Measurements from ENCODE around the gene FBLIM1. TPM values are rescaled to one million over a fixed set of nuclear protein-coding genes. Genes with fewer than 3 reads are reported as not detected.
A peak's percentile ranks its signal among the peaks of the same experiment; 100 is the strongest.

The FBLIM1 gene
- total RNA-seq, 2 donors from 2014 or later, result 731 to 997 TPM

GRCh38 chr1:15731735-15732685 is 26.6 kb upstream of the FBLIM1 start:
- peak overlapping the region in 1 of 2 donors; percentile 5 for H3K27ac ChIP-seq
- H3K36me3 ChIP-seq, result peaks cover 66% of the 10 kb centered on the region
- ATAC-seq (ENCODE audit: insufficient number of reproducible peaks, low FRiP score, low read depth), result no peak
- no peak for DNase-seq (ENCODE audit: low spot score)
- peaks cover 15 to 28% of the 10 kb centered on the region in 2 donors for H3K4me1 ChIP-seq (ENCODE audit: control insufficient read depth in 1 of 2, low read depth in 2 of 2)
- H3K9me3 ChIP-seq, result no peaks in the 10 kb centered on the region
- TF ChIP-seq CTCF (IDR thresholded peaks at IDR 0.05), result no peak
- no peak overlapping the region for H3K4me3 ChIP-seq
- no peaks in the 10 kb centered on the region for H3K27me3 ChIP-seq (replicated peaks; ENCODE audit: insufficient read depth)

DNA sequence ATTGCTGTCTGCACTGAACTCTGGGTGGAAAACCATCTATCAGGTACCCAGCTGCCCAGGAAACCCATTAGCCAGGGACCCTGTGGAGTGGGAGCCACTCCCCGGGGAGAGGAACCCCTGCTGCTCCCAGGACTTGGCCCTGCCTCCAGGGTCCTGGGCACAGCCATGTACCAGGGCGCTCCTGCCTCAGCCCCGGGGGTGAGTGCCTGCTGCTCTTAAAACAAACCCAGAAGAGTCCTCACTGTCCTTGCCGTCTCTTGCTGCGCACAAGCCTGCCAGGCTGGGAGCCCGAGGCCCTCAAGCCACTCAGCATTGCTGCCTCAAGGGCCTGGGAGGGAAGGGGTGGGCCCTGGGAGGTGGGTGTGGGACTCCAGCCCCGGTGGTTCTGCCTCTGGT is 25.9 kb upstream of the FBLIM1 start:
- Histone ChIP-seq H3K27ac (no peak overlapping the region), H3K4me1 (ENCODE audit: control insufficient read depth in 1 of 2, low read depth in 2 of 2) (peaks cover 16 to 35% of the 10 kb centered on the region in 2 donors), H3K27me3 (replicated peaks; ENCODE audit: insufficient read depth) (no peaks in the 10 kb centered on the region), H3K4me3 (no peak overlapping the region), H3K36me3 (peaks cover 59% of the 10 kb centered on the region), H3K9me3 (no peaks in the 10 kb centered on the region)
- no peak for TF ChIP-seq CTCF (IDR thresholded peaks at IDR 0.05)
- no peak for ATAC-seq (ENCODE audit: insufficient number of reproducible peaks, low FRiP score, low read depth)
- no peak for DNase-seq (ENCODE audit: low spot score)

- Histone ChIP-seq H3K36me3 (peaks cover 53% of the 10 kb centered on the region), H3K9me3 (no peaks in the 10 kb centered on the region), H3K27ac (no peak overlapping the region), H3K27me3 (replicated peaks; ENCODE audit: insufficient read depth) (no peaks in the 10 kb centered on the region), H3K4me1 (ENCODE audit: control insufficient read depth in 1 of 2, low read depth in 2 of 2) (peaks cover 16 to 38% of the 10 kb centered on the region in 2 donors), H3K4me3 (no peak overlapping the region)
- ATAC-seq (ENCODE audit: insufficient number of reproducible peaks, low FRiP score, low read depth) (no peak), DNase-seq (ENCODE audit: low spot score) (no peak)
- no peak for TF ChIP-seq CTCF (IDR thresholded peaks at IDR 0.05)
Measured at GRCh38 chr1:15733218-15733725, 25.3 kb upstream of the FBLIM1 start.

- Histone ChIP-seq H3K27ac (peak overlapping the region in 1 of 2 donors; percentile 38), H3K9me3 (no peaks in the 10 kb centered on the region), H3K36me3 (peaks cover 48% of the 10 kb centered on the region), H3K27me3 (replicated peaks; ENCODE audit: insufficient read depth) (no peaks in the 10 kb centered on the region), H3K4me3 (no peak overlapping the region), H3K4me1 (ENCODE audit: control insufficient read depth in 1 of 2, low read depth in 2 of 2) (peaks cover 16 to 43% of the 10 kb centered on the region in 2 donors)
- no peak for ATAC-seq (ENCODE audit: insufficient number of reproducible peaks, low FRiP score, low read depth)
- no peak for DNase-seq (ENCODE audit: low spot score)
- no peak for TF ChIP-seq CTCF (IDR thresholded peaks at IDR 0.05)
Measured at GRCh38 chr1:15733726-15734226, 24.8 kb upstream of the FBLIM1 start.

DNA sequence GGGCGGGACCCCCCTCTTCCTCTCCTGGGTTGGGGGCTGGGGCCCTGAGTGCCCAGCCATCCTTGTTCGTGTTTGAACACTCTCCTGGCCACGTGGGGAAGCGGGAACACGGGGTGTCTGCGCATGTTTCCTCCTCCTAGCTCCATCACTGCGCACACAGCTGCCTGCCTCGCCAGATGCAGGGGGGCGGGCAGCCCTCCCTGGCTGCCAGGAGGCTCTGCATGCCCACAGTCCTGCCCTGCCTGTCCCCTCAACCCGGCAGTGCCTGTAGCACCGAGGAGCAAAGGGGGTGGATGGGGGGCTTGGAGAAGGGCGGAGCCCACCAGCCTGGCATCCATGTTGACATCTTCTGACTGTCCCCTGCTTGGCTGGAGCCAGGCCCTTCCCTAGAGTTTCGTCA is 24.3 kb upstream of the FBLIM1 start:
- TF ChIP-seq CTCF (IDR thresholded peaks at IDR 0.05), result no peak
- Histone ChIP-seq H3K27me3 (replicated peaks; ENCODE audit: insufficient read depth) (no peaks in the 10 kb centered on the region), H3K9me3 (no peaks in the 10 kb centered on the region), H3K4me1 (ENCODE audit: control insufficient read depth in 1 of 2, low read depth in 2 of 2) (peaks cover 16 to 47% of the 10 kb centered on the region in 2 donors), H3K4me3 (no peak overlapping the region), H3K36me3 (peaks cover 44% of the 10 kb centered on the region), H3K27ac (peak overlapping the region; percentile 38 to 74)
- ATAC-seq (ENCODE audit: insufficient number of reproducible peaks, low FRiP score, low read depth), result no peak
- no peak for DNase-seq (ENCODE audit: low spot score)

Data from thoracic aorta (tissue), 2 donors.